ENCODE results near the gene ADAMTS8. TPM values are rescaled to one million over a fixed set of nuclear protein-coding genes. Genes with fewer than 3 reads are reported as not detected.
"Not testable (repeated sequence)": the region's sequence is repeated elsewhere in the genome, so short reads cannot be mapped to it uniquely, and the experiment has no call there.

The ADAMTS8 gene
- total RNA-seq, 2 donors from 2014 or later = 0.86 to 3.4 TPM

GRCh38 chr11:130448416-130449309, 20.3 kb upstream of the ADAMTS8 start, which contains the start of gene ADAMTS15:
Gene ADAMTS15 (plus strand): TSS chr11:130448645. CDS start chr11:130448974, 329 bp downstream.
- DNase-seq (ENCODE audit: low spot score) = peak; percentile 94
- intact Hi-C loops (cut with DNase I) = no loop called here

DNA sequence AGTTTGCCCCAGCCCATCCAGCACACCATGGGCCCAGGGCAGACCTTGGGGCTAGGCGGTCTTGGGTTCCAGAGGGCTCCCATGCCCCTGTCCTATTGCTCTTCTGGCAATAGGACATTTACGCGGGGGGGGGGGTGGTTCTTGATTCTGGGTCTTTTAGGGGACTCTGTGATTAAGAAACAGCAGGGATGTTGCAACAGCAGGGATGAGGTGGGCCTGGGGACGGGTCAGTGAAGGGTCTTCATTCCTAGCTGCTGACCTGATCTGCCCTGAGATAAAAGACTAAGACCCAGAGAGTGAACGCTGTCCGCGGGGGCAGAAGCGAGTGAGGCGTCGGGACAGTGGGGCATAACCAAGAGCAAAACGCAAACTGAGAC, 19.6 kb upstream of the ADAMTS8 start:
- no peak for DNase-seq (ENCODE audit: low spot score)
- intact Hi-C loops (cut with DNase I) = no loop called here

DNA sequence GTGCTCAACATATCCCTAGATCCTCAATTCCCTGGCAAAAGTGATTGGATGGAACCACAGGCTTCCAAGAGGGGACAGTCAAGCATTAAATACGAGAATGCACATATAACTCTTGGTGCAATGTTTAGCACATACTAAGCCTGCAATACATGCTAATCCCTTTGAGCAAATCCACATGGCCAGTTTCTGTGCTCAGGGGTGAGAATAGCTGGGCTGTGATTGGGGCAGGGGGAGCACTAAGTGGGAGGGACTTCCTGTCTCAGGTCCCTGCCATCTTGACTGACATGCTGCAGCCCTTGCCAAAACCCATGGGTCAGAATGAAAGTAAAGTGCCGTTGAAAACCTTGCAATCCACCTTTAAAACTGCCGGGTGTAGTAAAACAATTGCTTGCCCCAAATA, 17.4 kb upstream of the ADAMTS8 start:
- intact Hi-C loops (cut with DNase I) = no loop called here
- DNase-seq (ENCODE audit: low spot score) = no peak

- DNase-seq (ENCODE audit: low spot score) = no peak
- intact Hi-C loops (cut with DNase I) = no loop called here
Measured at GRCh38 chr11:130442737-130443136, 14.3 kb upstream of the ADAMTS8 start.

GRCh38 chr11:130441719-130442118, 13.3 kb upstream of the ADAMTS8 start:
- no peak for DNase-seq (ENCODE audit: low spot score)
- intact Hi-C loops (cut with DNase I) = no loop called here

DNA sequence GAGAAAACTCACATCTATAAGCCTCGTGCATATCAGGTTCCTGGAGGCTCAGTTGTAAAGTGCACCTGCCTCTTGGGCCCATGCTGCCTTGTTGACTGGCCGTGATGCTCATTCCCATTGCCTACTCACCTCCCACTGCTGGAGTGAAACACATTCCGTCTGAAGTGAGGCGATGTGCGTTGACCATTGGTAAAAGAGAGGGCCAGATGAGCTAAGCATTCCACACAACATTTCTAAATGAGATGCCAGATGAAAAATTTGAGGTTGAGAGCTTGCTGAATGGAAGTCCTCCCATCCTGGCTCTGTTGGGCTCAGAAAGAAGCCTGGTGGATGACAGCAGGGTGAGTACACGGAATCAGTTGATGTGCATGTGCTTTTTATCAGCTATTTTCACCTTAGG, 11.5 kb upstream of the ADAMTS8 start:
- intact Hi-C loops (cut with DNase I) = loop anchor here in 1 of 2 donors (2.0 kb wide), 1 partner anchor 423 kb away; no protein-coding TSS in a partner anchor
- DNase-seq (ENCODE audit: low spot score) = no peak

GRCh38 chr11:130439160-130439519, 10.7 kb upstream of the ADAMTS8 start:
- intact Hi-C loops (cut with DNase I) = loop anchor here in 1 of 2 donors (2.0 kb wide), 1 partner anchor 424 kb away; no protein-coding TSS in a partner anchor
- no peak for DNase-seq (ENCODE audit: low spot score)

- not testable (repeated sequence) for DNase-seq (ENCODE audit: low spot score)
- intact Hi-C loops (cut with DNase I) = loop anchor here in 1 of 2 donors (2.0 kb wide), 1 partner anchor 424 kb away; no protein-coding TSS in a partner anchor
Measured at GRCh38 chr11:130438401-130439159, 10.2 kb upstream of the ADAMTS8 start.

DNA sequence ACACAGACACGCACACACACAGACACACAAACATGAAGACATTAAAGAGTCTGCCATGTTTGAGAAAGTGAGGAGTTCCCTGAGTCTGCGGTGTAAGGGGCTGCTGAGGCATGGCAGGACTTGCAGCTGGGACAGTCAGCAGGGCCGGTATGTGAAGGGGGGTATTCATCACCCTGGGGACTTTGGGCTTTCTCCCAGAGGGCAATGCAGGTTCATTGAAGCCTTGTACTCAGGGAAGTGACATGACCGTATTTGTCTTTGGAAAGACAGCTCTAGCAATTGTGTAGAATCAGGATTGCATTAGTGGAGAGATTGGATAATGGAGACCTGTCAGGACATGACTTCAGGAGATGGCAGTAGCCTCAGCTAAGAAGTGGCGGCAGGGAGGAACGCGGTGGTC, 9.4 kb upstream of the ADAMTS8 start:
- intact Hi-C loops (cut with DNase I) = loop anchor here in 1 of 2 donors (2.0 kb wide), 1 partner anchor 425 kb away; no protein-coding TSS in a partner anchor
- no peak for DNase-seq (ENCODE audit: low spot score)

GRCh38 chr11:130436171-130436570, 7.8 kb upstream of the ADAMTS8 start:
- intact Hi-C loops (cut with DNase I) = no loop called here
- no peak for DNase-seq (ENCODE audit: low spot score)

DNA sequence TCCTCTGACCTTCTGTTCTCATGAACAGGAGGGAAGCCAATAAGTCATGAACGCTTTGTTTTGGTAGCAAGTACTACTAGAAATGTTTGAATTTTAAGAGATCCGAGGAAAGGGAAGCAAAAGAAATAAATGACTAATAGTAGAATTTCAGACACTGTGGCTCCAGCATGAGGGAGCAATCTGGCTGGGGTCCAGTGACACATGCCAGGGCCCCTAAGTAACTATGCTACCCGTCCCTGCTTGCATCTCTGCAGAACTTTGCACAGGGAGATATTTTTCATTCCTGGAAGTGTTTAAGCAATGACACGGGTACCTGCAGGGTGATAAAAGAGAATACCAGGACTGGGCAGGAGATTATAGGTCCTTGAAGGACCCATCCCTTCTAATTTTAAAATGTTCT, 7.3 kb upstream of the ADAMTS8 start:
- no peak for DNase-seq (ENCODE audit: low spot score)
- intact Hi-C loops (cut with DNase I) = loop anchor here in 1 of 2 donors (2.0 kb wide), 1 partner anchor 427 kb away; no protein-coding TSS in a partner anchor

- intact Hi-C loops (cut with DNase I) = loop anchor here (2.0 to 5.0 kb wide), 2 partner anchors 428 to 1807 kb away; no protein-coding TSS in a partner anchor
- DNase-seq (ENCODE audit: low spot score) = peak; percentile 88
Measured at GRCh38 chr11:130434521-130435223, 6.3 kb upstream of the ADAMTS8 start.

DNA sequence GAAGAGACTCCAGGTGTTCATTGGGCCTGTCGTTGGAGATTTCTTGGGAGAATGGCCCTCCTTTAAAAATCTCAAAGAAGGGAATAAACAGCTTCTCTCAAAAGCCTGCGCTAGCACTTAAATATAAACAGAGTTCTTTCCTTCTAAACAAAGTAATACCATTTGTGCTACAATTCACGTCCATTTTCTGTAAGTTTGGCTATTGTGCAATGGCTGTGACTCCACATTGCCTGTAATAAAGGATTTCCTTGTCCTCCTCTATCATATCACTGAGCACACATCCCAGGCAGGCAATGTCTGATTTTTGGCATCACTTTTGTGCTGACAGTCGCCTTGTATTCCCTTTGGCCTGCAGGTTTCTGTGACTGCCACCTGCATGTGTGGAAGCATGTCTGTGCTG, 4.9 kb upstream of the ADAMTS8 start:
- intact Hi-C loops (cut with DNase I) = loop anchor here in 1 of 2 donors (5.0 kb wide), 1 partner anchor 1806 kb away; no protein-coding TSS in a partner anchor
- no peak for DNase-seq (ENCODE audit: low spot score)

GRCh38 chr11:130431801-130432200, 3.4 kb upstream of the ADAMTS8 start:
- intact Hi-C loops (cut with DNase I) = loop anchor here in 1 of 2 donors (5.0 kb wide), 1 partner anchor 1804 kb away; no protein-coding TSS in a partner anchor
- DNase-seq (ENCODE audit: low spot score) = no peak

DNA sequence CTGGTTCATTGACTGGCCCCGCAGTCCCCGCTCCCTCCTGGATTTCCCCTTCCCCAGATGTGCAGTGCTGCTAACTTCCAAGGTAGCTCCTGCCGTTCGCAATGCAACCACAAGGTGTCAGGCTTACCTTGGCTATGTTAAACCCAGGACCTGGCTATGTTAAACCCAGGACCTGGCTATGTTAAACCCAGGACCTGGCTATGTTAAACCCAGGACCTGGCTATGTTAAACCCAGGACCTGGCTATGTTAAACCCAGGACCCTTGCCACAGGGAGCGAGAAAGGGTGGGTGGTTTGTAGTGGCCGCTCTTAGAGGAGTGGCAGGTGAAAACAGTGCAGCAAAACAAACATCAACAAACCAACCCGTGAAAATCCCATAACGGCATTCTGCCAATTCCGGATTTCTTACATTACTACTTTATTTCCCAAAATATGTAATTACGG, 2.9 kb upstream of the ADAMTS8 start:
- intact Hi-C loops (cut with DNase I) = loop anchor here in 1 of 2 donors (5.0 kb wide), 1 partner anchor 1804 kb away; no protein-coding TSS in a partner anchor
- DNase-seq (ENCODE audit: low spot score) = peak; percentile 90

GRCh38 chr11:130429983-130430382, 1.6 kb upstream of the ADAMTS8 start:
- intact Hi-C loops (cut with DNase I) = loop anchor here (5.0 to 10.0 kb wide), 2 partner anchors 215 to 1803 kb away; no protein-coding TSS in a partner anchor
- no peak for DNase-seq (ENCODE audit: low spot score)

DNA sequence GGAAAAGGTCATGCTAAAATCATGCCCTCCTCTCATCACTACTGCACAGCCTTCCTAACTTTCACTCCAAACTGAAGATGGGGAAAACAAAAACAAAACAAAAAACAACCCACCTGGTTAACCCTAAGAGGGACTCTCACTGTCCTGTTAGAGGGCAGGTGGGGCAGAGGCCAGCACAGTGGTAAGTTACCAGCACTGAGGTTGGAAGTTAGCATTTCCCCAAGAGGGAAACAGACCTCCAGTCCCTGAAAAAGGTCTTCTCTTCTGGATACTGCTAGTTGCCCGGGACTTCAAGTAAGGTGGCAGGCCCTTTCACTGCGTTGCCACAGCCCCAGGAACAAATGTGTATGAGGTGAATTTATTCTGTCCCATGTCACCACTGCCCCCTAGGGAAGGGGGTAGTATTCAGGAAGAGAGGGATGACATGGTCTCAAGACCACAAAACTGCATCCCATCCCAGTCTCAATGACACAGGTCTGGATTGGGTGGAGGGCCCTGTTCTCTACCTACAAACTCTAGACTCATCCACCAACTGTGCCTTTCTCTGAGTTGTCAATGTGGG, 792 bp upstream of the ADAMTS8 start:
- intact Hi-C loops (cut with DNase I) = loop anchor here in 1 of 2 donors (10.0 kb wide), 1 partner anchor 214 kb away; no protein-coding TSS in a partner anchor
- no peak for DNase-seq (ENCODE audit: low spot score)

DNA sequence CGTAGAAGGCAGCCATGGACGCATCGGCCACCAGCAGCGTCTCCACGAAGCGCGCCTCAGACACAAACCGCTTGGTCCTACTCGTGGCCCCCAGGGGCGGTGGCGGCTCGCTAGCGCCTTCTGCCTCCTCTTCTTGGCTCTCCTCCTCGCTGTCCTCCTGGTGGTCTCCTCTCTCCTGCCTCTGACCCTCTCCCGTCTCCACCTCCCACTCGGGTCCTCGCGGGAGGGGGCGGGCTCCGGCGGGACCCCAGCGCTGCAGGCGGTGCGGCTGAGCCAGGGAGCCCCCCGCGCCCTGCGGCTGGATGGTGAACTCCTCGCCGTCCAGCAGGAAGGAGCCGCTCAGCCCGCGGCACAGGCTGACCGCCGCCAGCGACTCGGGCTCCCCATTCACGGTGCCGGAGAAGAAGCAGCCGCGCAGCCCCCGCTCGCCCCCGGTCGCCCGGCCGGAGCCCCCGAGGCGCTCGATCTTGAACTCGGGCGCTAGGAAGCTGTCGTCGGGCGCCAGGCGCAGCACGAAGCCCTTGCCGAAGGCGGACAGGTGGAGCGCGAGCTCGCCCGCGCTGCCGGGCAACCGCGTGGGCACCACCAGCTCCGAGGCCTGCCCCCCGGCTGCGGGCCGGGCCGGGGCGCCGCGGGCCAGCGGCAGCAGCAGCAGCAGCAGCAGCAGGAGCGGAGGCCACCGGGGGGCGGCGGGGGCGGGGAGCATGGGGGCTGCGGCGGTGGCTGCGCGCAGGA, 661 bp downstream of the ADAMTS8 start:
- intact Hi-C loops (cut with DNase I) = loop anchor here in 1 of 2 donors (2.0 to 10.0 kb wide), 2 partner anchors 37 to 213 kb away; no protein-coding TSS in a partner anchor

More for the DNA sequence above, 661 bp downstream of the ADAMTS8 start:
- no peak for DNase-seq (ENCODE audit: low spot score)

Data from posterior vena cava (tissue), 2 donors.